ENCODE measurements around the gene CHRNA3.

The CHRNA3 gene

DNA sequence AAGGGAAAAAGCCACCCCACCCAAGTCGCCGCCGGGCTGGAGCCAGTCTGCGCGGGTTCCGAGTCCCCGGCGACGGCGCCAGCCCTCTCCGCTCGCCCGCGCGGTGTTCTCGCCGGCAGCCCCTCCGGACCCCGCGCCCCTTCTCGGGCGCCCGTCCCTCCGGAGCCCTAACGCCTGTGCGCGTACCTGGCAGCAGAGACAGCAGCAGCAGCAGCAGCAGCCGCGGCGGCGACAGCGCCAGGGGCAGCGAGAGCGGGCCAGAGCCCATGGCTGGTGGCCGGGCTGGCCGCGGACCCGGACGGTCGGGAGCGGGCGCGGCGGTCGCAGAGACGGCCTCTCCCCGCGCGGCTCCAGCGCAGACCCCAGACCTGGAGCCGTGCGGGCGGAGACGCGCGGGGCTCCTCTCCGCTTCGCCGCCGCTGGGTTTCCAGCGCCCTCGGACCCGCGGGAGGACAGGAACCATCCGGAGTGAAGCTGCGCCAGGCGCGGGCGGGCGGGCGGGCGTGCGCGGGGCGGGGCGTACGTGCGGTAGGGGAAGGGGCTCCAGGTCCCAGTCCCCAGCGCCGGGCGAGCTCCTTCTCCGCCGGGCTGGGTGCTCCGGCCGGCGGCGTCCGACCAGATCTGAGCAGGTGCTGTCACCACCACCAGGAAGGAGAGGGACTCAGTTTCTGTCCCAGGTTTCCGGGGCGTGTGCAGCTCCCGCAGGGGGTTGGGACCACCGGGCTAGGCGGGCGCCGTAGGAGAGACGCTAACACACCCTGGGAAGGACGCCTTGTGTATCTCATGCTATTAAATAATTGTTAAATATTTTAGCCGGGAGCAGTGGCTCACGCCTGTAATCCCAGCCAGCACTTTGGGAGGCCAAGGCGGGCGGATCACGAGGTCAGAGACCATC lies at the start of gene CHRNA3:
TSS of gene CHRNA3 (minus strand) at position 470 of the 895 bp plus-strand sequence. CDS start at position 268, 202 bp downstream.
- TF ChIP-seq, protein P1, sequence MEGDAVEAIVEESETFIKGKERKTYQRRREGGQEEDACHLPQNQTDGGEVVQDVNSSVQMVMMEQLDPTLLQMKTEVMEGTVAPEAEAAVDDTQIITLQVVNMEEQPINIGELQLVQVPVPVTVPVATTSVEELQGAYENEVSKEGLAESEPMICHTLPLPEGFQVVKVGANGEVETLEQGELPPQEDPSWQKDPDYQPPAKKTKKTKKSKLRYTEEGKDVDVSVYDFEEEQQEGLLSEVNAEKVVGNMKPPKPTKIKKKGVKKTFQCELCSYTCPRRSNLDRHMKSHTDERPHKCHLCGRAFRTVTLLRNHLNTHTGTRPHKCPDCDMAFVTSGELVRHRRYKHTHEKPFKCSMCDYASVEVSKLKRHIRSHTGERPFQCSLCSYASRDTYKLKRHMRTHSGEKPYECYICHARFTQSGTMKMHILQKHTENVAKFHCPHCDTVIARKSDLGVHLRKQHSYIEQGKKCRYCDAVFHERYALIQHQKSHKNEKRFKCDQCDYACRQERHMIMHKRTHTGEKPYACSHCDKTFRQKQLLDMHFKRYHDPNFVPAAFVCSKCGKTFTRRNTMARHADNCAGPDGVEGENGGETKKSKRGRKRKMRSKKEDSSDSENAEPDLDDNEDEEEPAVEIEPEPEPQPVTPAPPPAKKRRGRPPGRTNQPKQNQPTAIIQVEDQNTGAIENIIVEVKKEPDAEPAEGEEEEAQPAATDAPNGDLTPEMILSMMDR (IDR thresholded peaks at IDR 0.05; ENCODE audit: low read length, missing control alignments): no peak
- DNase-seq (ENCODE audit: low read depth): no peak
- H3K4me3 ChIP-seq (replicated peaks; ENCODE audit: low read depth, low read length): no peak within 1 kb of the TSS

DNA sequence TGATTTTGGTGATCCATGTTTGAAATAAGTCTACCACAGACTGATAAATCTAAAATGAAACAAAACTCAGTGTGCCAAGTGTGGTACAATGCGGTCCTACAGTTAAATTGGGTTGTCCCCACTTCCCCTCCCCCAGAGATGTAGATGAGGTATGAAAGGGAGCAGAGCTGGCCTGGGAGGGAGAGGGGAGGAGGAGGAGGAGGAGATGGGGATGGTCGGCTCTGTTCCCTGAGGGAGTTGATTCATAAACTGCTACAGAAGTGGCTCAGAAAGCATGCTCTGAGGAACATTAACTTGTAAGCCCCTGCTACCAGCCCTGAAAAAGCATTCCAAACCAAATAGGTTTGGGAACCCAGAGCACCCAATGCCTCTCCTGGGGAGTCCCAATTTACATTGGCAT lies 48.2 kb upstream of the CHRNA3 start:
- DNase-seq (ENCODE audit: low read depth): no peak
- TF ChIP-seq, protein P1 (IDR thresholded peaks at IDR 0.05; ENCODE audit: low read length, missing control alignments): no peak
- no peak overlapping the region for H3K4me3 ChIP-seq (replicated peaks; ENCODE audit: low read depth, low read length)

DNA sequence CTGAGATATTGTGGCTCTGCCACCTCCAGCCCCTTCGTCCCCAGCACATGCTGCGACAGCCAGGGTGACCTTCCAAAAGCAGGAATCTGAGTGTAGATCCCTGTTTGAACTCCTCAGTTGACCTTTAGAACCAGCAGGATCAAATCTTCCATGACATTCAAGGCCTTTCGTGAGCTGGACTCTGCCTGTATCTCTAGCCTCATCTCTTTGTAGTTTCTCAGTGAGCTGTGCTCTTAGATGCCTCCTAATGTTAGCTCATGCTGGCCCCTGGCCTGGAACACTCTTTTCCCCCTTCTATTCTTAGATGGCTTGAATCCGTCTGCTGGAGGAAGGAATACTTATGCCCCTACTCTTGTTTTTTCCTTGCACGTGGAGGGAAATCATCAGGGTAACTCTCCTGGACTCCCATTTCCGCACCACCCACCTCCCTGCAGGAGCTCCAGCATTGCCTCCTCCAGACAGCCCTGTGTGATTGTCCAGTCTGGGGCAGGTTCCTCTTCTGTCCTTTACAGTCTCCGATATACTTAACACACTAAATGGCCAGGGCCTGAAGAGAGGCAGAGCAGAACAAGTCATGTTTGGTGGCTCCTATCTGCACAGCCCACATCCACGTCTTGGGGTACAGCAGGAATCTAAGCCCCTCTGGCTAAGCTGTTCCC lies 46.9 kb upstream of the CHRNA3 start:
- H3K4me3 ChIP-seq (replicated peaks; ENCODE audit: low read depth, low read length): no peak overlapping the region
- TF ChIP-seq, protein P1 (IDR thresholded peaks at IDR 0.05; ENCODE audit: low read length, missing control alignments): no peak
- no peak for DNase-seq (ENCODE audit: low read depth)

DNA sequence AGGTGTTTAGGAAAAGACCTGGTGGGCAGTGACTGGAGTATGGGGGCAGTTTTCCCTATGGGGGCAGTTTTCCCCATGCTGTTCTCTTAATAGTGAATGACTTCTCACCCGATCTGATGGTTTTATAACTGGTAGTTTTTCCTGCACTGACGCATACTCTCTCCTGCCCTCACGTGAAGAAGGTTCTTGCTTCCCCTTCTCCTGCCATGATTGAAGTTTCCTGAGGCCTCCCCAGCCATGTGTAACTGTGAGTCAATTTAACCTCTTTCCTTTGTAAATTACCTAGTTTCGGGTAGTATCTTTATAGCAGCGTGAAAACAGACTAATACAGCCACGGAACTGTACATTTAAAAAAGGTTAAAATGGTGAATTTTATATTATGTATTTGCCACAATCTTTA lies 45.2 kb upstream of the CHRNA3 start:
- no peak overlapping the region for H3K4me3 ChIP-seq (replicated peaks; ENCODE audit: low read depth, low read length)
- TF ChIP-seq, protein P1 (IDR thresholded peaks at IDR 0.05; ENCODE audit: low read length, missing control alignments): no peak

DNA sequence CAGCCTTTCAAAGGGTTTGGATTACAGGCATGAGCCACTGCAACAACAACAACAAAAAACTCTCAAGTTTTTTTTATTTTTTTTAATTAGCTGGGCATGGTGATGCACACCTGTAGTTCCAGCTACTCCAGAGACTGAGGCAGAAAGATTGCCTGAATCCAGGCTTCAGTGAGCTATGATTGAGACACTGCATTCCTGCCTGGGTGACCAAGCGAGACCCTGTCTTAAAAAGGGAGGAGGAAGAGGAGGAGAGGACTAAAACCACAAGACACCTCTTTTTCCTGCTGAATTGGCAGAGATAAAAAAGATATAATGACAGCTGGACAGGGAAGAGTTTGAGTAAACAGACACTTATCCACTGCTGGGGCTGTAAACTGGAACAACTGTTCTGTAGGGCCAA lies 42.9 kb upstream of the CHRNA3 start:
- TF ChIP-seq, protein P1 (IDR thresholded peaks at IDR 0.05; ENCODE audit: low read length, missing control alignments): no peak
- H3K4me3 ChIP-seq (replicated peaks; ENCODE audit: low read depth, low read length): no peak overlapping the region
- DNase-seq (ENCODE audit: low read depth): no peak

More for the DNA sequence above, 45.2 kb upstream of the CHRNA3 start:
- DNase-seq (ENCODE audit: low read depth): no peak

DNA sequence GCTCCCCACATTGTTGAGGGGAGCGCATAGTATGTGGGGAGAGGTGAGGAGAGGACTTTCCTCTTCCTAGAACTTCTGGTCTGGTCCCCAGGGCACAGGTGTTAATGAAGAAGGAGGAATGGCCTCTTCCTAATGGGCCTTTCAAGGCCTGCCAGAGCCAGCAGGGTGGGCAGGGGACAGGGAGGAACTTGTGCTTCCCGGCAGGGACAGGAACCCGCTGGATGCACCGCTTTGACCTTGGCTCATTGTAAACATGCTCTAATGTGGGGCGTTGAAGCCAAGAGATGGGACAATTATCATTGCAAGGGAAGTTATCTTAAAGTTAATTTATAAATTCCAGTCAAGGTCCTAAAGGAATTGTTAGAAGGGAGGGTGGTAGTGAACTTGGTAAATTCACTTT lies 41.2 kb upstream of the CHRNA3 start:
- H3K4me3 ChIP-seq (replicated peaks; ENCODE audit: low read depth, low read length): no peak overlapping the region
- TF ChIP-seq, protein P1 (IDR thresholded peaks at IDR 0.05; ENCODE audit: low read length, missing control alignments): no peak
- DNase-seq (ENCODE audit: low read depth): no peak
